Gastroesophageal sphincter (tissue), 4 donors: ENCODE measurements around the gene NRG2. TPM values are rescaled to one million over a fixed set of nuclear protein-coding genes. Genes with fewer than 3 reads are reported as not detected.

Experiments
- ATAC-seq: fragments of 150-250 bp; one replicate; pipeline ENCODE4 v1.9.1; 2016; ENCODE audit warnings: mild to moderate bottlenecking, moderate library complexity
- H3K27ac ChIP-seq, 4 donors: fragments of 200-600 bp; sonication (generic) in 3 of 4; 1 replicate in 3 of 4; 2 replicates in 1 of 4; pipeline ENCODE4 v1.5.1; 2016 to 2019
- H3K27me3 ChIP-seq: fragments of 200-600 bp; sonication (generic); one replicate; pipeline ENCODE4 v1.5.1; 2019
- H3K36me3 ChIP-seq, 2 donors: fragments of 200-600 bp; sonication (generic); one replicate each; pipeline ENCODE4 v1.5.1; 2019; ENCODE audit warnings: control low read depth in 1 of 2
- H3K4me1 ChIP-seq, 3 donors: fragments of 200-600 bp; sonication (generic); 1 replicate in 2 of 3; 2 replicates in 1 of 3; pipeline ENCODE4 v1.5.1; 2016 to 2019; ENCODE audit warnings: control low read depth in 2 of 3
- H3K4me3 ChIP-seq, 2 donors: fragments of 200-600 bp; sonication (generic); one replicate each; pipeline ENCODE4 v1.5.1; 2019; ENCODE audit warnings: mild to moderate bottlenecking in 1 of 2, moderate library complexity in 1 of 2
- H3K9me3 ChIP-seq, 3 donors: fragments of 200-600 bp; sonication (generic); one replicate each; pipeline ENCODE4 v1.5.1; 2017 to 2019; ENCODE audit warnings: control low read depth in 2 of 3
- EP300 ChIP-seq: sonication (generic); formaldehyde crosslinking; IDR thresholded peaks from one replicate; pipeline ENCODE4 v1.6.1; 2017; ENCODE audit warnings: antibody characterized with exemption, mild to moderate bottlenecking
- POLR2A ChIP-seq, 2 donors: fragments of 450-650 bp; IDR thresholded peaks; one replicate each; pipeline ENCODE4 v1.6.1; 2017; ENCODE audit warnings: antibody characterized with exemption in 2 of 2, mild to moderate bottlenecking in 2 of 2, moderate library complexity in 1 of 2
- POLR2AphosphoS5 ChIP-seq: sonication (generic); formaldehyde crosslinking; IDR thresholded peaks from one replicate; pipeline ENCODE4 v1.6.1; 2017; ENCODE audit warnings: antibody characterized with exemption
- WGBS, 2 donors: methylation state at CpG; one replicate each; pipeline ENCODE4 v1.1.5; 2018; ENCODE audit warnings: low coverage in 1 of 2; 5-methylcytosine and 5-hydroxymethylcytosine counted together
- total RNA-seq, 4 donors: library from RNA; depleted of rRNA; stranded (reverse); fragments of >200 nt; gene quantifications; one replicate each; pipeline ENCODE4 v1.1.0, GENCODE V29; 2016
- TF ChIP-seq, protein P1 (sequence below), 4 experiments: fragments of 200-600 bp in 2 of 4; fragments of 450-650 bp in 2 of 4; sonication (generic) in 1 of 4; IDR thresholded peaks; one replicate each; pipeline ENCODE4 v1.5.1; 2017 to 2019; ENCODE audit warnings: antibody characterized with exemption in 4 of 4, mild to moderate bottlenecking in 2 of 4, moderate library complexity in 2 of 4

Gene NRG2
- total RNA-seq, 4 donors from 2014 or later = 3.2 to 7.6 (median 5.1) TPM

DNA sequence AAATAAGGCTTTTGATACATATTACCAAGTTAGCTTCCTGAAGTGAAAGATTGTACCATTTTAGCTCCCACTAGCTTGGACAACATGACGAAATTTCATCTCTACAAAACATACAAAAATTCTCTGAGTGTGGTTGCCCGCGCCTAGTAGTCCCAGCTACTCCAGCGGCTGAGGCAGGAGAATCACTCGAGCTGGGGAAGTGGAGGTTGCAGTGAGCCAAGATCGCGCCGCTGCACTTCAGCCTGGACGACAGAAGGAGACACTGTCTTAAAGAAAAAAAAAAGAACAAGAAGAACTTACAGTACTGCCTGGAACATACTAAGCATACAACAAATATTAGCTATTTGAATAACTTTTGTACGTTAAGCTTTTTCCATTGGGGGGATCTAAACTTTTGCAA lies 29.7 kb upstream of the NRG2 start:
- Histone ChIP-seq H3K9me3 (no peaks in the 10 kb centered on the region), H3K36me3 (no peaks in the 10 kb centered on the region), H3K4me3 (no peak overlapping the region), H3K27ac (no peak overlapping the region), H3K27me3 (no peaks in the 10 kb centered on the region), H3K4me1 (peaks cover 0 to 3% (median 0%) of the 10 kb centered on the region in 3 donors)
- no peak for TF ChIP-seq POLR2A (IDR thresholded peaks at IDR 0.05)
- no peak for ATAC-seq
- WGBS, 2 donors = 39 to 41% methylated on average over 10 of the region's 10 CpGs

DNA sequence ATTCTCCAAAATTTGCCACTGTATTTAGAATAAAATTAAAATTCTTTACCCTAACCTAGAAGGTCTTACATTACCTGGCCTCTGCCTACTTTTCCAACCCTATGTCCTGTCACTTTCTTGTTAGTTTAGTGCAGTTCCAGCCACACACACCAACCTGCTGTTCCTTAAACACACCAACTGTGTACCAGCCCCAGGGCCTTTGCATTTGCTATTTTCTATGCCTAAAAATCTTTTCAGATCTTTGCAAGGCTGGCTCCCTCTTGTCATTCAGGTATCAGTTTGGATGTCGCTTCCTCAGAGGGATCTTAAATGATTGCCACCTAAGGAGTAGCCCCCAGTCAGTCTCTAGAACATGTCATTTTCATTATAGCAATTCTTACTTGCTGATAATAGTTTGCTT lies 17.7 kb upstream of the NRG2 start:
- no peak overlapping the region for H3K27ac ChIP-seq
- no peaks in the 10 kb centered on the region for H3K4me1 ChIP-seq
- no peaks in the 10 kb centered on the region for H3K9me3 ChIP-seq
- no peaks in the 10 kb centered on the region for H3K36me3 ChIP-seq
- TF ChIP-seq POLR2A (IDR thresholded peaks at IDR 0.05) = no peak
- TF ChIP-seq, protein P1, sequence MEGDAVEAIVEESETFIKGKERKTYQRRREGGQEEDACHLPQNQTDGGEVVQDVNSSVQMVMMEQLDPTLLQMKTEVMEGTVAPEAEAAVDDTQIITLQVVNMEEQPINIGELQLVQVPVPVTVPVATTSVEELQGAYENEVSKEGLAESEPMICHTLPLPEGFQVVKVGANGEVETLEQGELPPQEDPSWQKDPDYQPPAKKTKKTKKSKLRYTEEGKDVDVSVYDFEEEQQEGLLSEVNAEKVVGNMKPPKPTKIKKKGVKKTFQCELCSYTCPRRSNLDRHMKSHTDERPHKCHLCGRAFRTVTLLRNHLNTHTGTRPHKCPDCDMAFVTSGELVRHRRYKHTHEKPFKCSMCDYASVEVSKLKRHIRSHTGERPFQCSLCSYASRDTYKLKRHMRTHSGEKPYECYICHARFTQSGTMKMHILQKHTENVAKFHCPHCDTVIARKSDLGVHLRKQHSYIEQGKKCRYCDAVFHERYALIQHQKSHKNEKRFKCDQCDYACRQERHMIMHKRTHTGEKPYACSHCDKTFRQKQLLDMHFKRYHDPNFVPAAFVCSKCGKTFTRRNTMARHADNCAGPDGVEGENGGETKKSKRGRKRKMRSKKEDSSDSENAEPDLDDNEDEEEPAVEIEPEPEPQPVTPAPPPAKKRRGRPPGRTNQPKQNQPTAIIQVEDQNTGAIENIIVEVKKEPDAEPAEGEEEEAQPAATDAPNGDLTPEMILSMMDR (IDR thresholded peaks at IDR 0.05) = no peak
- peaks cover 23% of the 10 kb centered on the region for H3K27me3 ChIP-seq
- no peak overlapping the region for H3K4me3 ChIP-seq
- 71 to 88% methylated on average over 1 of the region's 1 CpG for WGBS, 2 donors
- ATAC-seq = no peak

GRCh38 chr5:140058212-140058932 lies 15.3 kb upstream of the NRG2 start:
- no peaks in the 10 kb centered on the region for H3K36me3 ChIP-seq
- H3K9me3 ChIP-seq = no peaks in the 10 kb centered on the region
- H3K27me3 ChIP-seq = peaks cover 23% of the 10 kb centered on the region
- H3K4me3 ChIP-seq = no peak overlapping the region
- WGBS, 2 donors = 87 to 100% methylated on average over 3 to 5 of the region's 5 CpGs
- ATAC-seq = no peak
- H3K4me1 ChIP-seq = peaks cover 0 to 6% (median 0%) of the 10 kb centered on the region in 3 donors
- H3K27ac ChIP-seq = no peak overlapping the region
- TF ChIP-seq POLR2AphosphoS5 = no peak
- no peak for TF ChIP-seq POLR2A (IDR thresholded peaks at IDR 0.05)
- no peak for TF ChIP-seq EP300
- TF ChIP-seq, protein P1 (IDR thresholded peaks at IDR 0.05) = no peak

DNA sequence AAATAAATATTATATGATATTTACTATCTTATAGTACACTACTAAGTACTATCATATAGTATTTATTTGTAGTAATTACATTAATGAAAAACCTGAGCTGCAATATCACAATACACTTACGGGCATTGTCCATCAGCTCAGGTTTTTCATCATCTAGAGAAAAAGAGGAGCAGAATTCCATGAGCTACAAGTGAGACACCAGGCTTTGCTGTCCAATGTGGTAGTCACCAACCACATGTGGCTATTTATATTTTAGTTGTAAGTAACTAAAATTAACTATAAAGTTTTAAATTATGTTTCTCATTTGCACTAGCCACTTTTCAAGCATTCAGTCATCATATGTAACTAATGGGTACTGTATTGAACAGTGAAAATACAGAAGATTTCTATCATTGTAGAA lies 13.8 kb upstream of the NRG2 start:
- H3K27me3 ChIP-seq = peaks cover 14% of the 10 kb centered on the region
- H3K36me3 ChIP-seq = no peaks in the 10 kb centered on the region
- H3K4me3 ChIP-seq = no peak overlapping the region
- peaks cover 0 to 6% (median 0%) of the 10 kb centered on the region in 3 donors for H3K4me1 ChIP-seq
- no peak overlapping the region for H3K27ac ChIP-seq
- WGBS, 2 donors = 91 to 100% methylated on average over 1 of the region's 1 CpG
- no peaks in the 10 kb centered on the region for H3K9me3 ChIP-seq
- no peak for ATAC-seq
- TF ChIP-seq POLR2A (IDR thresholded peaks at IDR 0.05) = no peak
- TF ChIP-seq, protein P1 (IDR thresholded peaks at IDR 0.05) = no peak
- no peak for TF ChIP-seq EP300
- no peak for TF ChIP-seq POLR2AphosphoS5

DNA sequence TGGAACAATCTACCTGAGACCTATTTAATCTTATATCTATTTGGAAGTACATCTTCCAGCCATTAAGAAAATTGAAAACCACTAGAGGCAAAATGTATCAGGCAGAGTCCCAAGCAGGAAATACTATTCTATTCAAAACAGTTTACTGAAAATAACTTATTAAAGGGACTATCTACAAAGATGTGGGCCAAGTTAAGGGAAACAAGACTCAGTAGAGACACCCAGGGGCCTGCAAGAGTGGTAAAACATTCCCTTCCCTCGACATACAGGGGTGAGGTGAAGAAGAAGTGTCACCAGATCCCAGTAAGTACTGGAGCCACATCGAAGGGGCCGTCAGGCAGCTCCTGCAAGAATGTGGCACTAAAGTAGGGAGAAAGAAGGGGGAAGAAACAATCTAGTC lies 12.1 kb upstream of the NRG2 start:
- ATAC-seq = no peak
- WGBS, 2 donors = 38 to 39% methylated on average over 3 of the region's 3 CpGs
- Histone ChIP-seq H3K36me3 (no peaks in the 10 kb centered on the region), H3K9me3 (no peaks in the 10 kb centered on the region), H3K27me3 (peaks cover 3% of the 10 kb centered on the region), H3K4me1 (peaks cover 0 to 6% (median 0%) of the 10 kb centered on the region in 3 donors), H3K4me3 (no peak overlapping the region), H3K27ac (no peak overlapping the region)
- TF ChIP-seq POLR2AphosphoS5 (no peak), POLR2A (IDR thresholded peaks at IDR 0.05) (no peak), EP300 (no peak)
- TF ChIP-seq, protein P1 (IDR thresholded peaks at IDR 0.05) = no peak
